OCI-LY7 (cell line): ENCODE measurements around the gene NPLOC4. TPM values are rescaled to one million over a fixed set of nuclear protein-coding genes. Genes with fewer than 3 reads are reported as not detected.

Experiments
- BruUV-seq: library from RNA; stranded (reverse); fragments of 400-500 nt; replicated peaks from 2 replicates; lab custom pipeline; 2021; lab: Mats Ljungman, UMichigan
- CTCF ChIA-PET: fragments of 300-600 bp; sonication (Branson Sonifier 250); formaldehyde crosslinking; loops from one replicate; lab custom pipeline; 2022; ENCODE audit warnings: antibody characterized with exemption; ENCODE audit not compliant: unreplicated experiment; lab: Charles Lee
- POLR2A ChIA-PET: fragments of 300-600 bp; sonication (Branson Sonifier 250); formaldehyde crosslinking; loops from one replicate; lab custom pipeline; 2022; ENCODE audit warnings: antibody characterized with exemption; lab: Charles Lee
- DNase-seq: peaks from one replicate; pipeline ENCODE4 v3.0.0-alpha.2; 2015; ENCODE audit warnings: low spot score
- H2AFZ ChIP-seq: fragments of 200-600 bp; sonication (generic), shearing (Covaris generic); 2 replicates; pipeline ENCODE4 v1.6.1; 2014; ENCODE audit warnings: mild to moderate bottlenecking, antibody characterized with exemption, low read length, moderate library complexity
- H3K27ac ChIP-seq: fragments of 200-600 bp; sonication (generic); 2 replicates; pipeline ENCODE4 v1.5.1; 2014; ENCODE audit warnings: mixed run types, low read depth, mild to moderate bottlenecking, moderate library complexity, low read length, inconsistent platforms; ENCODE audit not compliant: poor library complexity, severe bottlenecking
- H3K36me3 ChIP-seq: fragments of 200-600 bp; sonication (generic); 2 replicates; pipeline ENCODE4 v1.6.1; 2014; ENCODE audit warnings: mild to moderate bottlenecking, antibody characterized with exemption, low read length, moderate library complexity, mixed read lengths; ENCODE audit not compliant: insufficient read depth
- H3K4me1 ChIP-seq: fragments of 200-600 bp; sonication (generic); 2 replicates; pipeline ENCODE4 v1.5.1; 2014; ENCODE audit warnings: mild to moderate bottlenecking, low read length; ENCODE audit not compliant: insufficient read depth, poor library complexity, severe bottlenecking
- H3K4me2 ChIP-seq: fragments of 200-600 bp; sonication (generic); 2 replicates; pipeline ENCODE4 v1.6.1; 2014; ENCODE audit warnings: mild to moderate bottlenecking, low read length
- H3K4me3 ChIP-seq: fragments of 200-600 bp; sonication (generic); 2 replicates; pipeline ENCODE4 v1.5.1; 2014; ENCODE audit warnings: mild to moderate bottlenecking, low read depth, low read length; ENCODE audit not compliant: poor library complexity, severe bottlenecking
- H3K79me2 ChIP-seq: fragments of 200-600 bp; sonication (generic); 2 replicates; pipeline ENCODE4 v1.6.1; 2016; ENCODE audit warnings: low read depth, mild to moderate bottlenecking, low read length, moderate library complexity, mixed read lengths; ENCODE audit not compliant: insufficient read depth
- H3K9me2 ChIP-seq: fragments of 200-600 bp; sonication (generic); 2 replicates; pipeline ENCODE4 v1.6.1; 2016; ENCODE audit warnings: mild to moderate bottlenecking, low read length, mixed read lengths; ENCODE audit not compliant: insufficient read depth
- H3K9me3 ChIP-seq: fragments of 200-600 bp; sonication (generic); 2 replicates; pipeline ENCODE4 v1.6.1; 2014; ENCODE audit warnings: mild to moderate bottlenecking, mixed run types, low read length, mixed read lengths
- H4K20me1 ChIP-seq: fragments of 200-600 bp; sonication (generic); 2 replicates; pipeline ENCODE4 v1.6.1; 2014; ENCODE audit warnings: mild to moderate bottlenecking, antibody characterized with exemption, low read length, moderate library complexity, mixed read lengths; ENCODE audit not compliant: insufficient read depth
- CTCF ChIP-seq: fragments of 200-600 bp; sonication (generic); conservative IDR thresholded peaks from 2 replicates; pipeline ENCODE4 v1.5.1; 2014; ENCODE audit warnings: mild to moderate bottlenecking, antibody characterized with exemption, low read length, moderate library complexity, mixed read lengths
- EZH2phosphoT487 ChIP-seq: fragments of 200-600 bp; sonication (generic); IDR thresholded peaks from 2 replicates; pipeline ENCODE4 v1.6.1; 2018; ENCODE audit warnings: low read depth, borderline replicate concordance, mild to moderate bottlenecking, mixed run types, antibody characterized with exemption, low read length, moderate library complexity, mixed read lengths
- intact Hi-C: fragments of 100-400 bp; cut with micrococcal nuclease; formaldehyde crosslinking; loops from one replicate; pipeline ENCODE4 v1.10.0; 2022; ENCODE audit not compliant: unreplicated experiment
- total RNA-seq, 2 experiments: library from RNA; depleted of rRNA in 1 of 2; stranded (reverse); fragments of >200 nt in 1 of 2; shearing (Covaris generic) in 1 of 2; gene quantifications; 2 replicates each; pipeline ENCODE4 v1.2.3, GENCODE V29; 2014 to 2022

Gene NPLOC4
- total RNA-seq, 2 experiments from 2014 or later: 69.6 to 118 TPM

GRCh38 chr17:81572563-81573168 lies 64.2 kb downstream of the NPLOC4 start:
- ChIA-PET CTCF (interaction anchor here (0.6 kb wide), 1 partner anchor 16 kb away, joined by 3 read pairs; no protein-coding TSS in a partner anchor), POLR2A (interaction anchor here (0.9 kb wide), 1 partner anchor 12 kb away, joined by 3 read pairs; no protein-coding TSS in a partner anchor)
- Histone ChIP-seq H3K4me1 (no peaks in the 10 kb centered on the region), H4K20me1 (no peaks in the 10 kb centered on the region), H3K79me2 (no peaks in the 10 kb centered on the region), H3K4me2 (no peak overlapping the region), H3K9me2 (no peaks in the 10 kb centered on the region), H3K27ac (no peak overlapping the region), H2AFZ (no peak overlapping the region), H3K9me3 (no peaks in the 10 kb centered on the region), H3K4me3 (no peak overlapping the region), H3K36me3 (peaks cover 77% of the 10 kb centered on the region)
- no TSS peak for BruUV-seq
- DNase-seq: no peak
- TF ChIP-seq EZH2phosphoT487: no peak
- intact Hi-C loops: no loop called here

- TF ChIP-seq CTCF: no peak
- TF ChIP-seq EZH2phosphoT487: no peak
- Histone ChIP-seq H3K27ac (no peak overlapping the region), H2AFZ (no peak overlapping the region), H3K9me3 (no peaks in the 10 kb centered on the region), H3K4me1 (no peaks in the 10 kb centered on the region), H4K20me1 (no peaks in the 10 kb centered on the region), H3K9me2 (no peaks in the 10 kb centered on the region), H3K4me2 (no peak overlapping the region), H3K36me3 (peaks cover 85% of the 10 kb centered on the region), H3K79me2 (no peaks in the 10 kb centered on the region), H3K4me3 (no peak overlapping the region)
- BruUV-seq: no TSS peak
- ChIA-PET POLR2A (interaction anchor here (0.5 kb wide), 1 partner anchor 34 kb away, joined by 4 read pairs; no protein-coding TSS in a partner anchor), CTCF (no interaction called here)
- intact Hi-C loops: no loop called here
- DNase-seq: no peak
Measured at GRCh38 chr17:81570964-81571363, 65.9 kb downstream of the NPLOC4 start.

GRCh38 chr17:81569986-81570514 lies 66.9 kb downstream of the NPLOC4 start:
- TF ChIP-seq CTCF: no peak
- TF ChIP-seq EZH2phosphoT487: no peak
- Histone ChIP-seq H3K9me2 (no peaks in the 10 kb centered on the region), H3K9me3 (no peaks in the 10 kb centered on the region), H2AFZ (no peak overlapping the region), H3K4me3 (no peak overlapping the region), H3K36me3 (peaks cover 88% of the 10 kb centered on the region), H4K20me1 (no peaks in the 10 kb centered on the region), H3K4me2 (no peak overlapping the region), H3K27ac (no peak overlapping the region), H3K4me1 (no peaks in the 10 kb centered on the region), H3K79me2 (no peaks in the 10 kb centered on the region)
- intact Hi-C loops: no loop called here
- ChIA-PET POLR2A (no interaction called here), CTCF (no interaction called here)
- DNase-seq: no peak
- no TSS peak for BruUV-seq
